Vagina (tissue), 2 donors: ENCODE measurements around the gene STAT4. TPM values are rescaled to one million over a fixed set of nuclear protein-coding genes. Genes with fewer than 3 reads are reported as not detected.

Source experiments
- DNase-seq, 2 donors: peaks; one replicate each; pipeline ENCODE4 v3.0.0-alpha.2; 2017; ENCODE audit errors: extremely low spot score in 2 of 2
- H3K27ac ChIP-seq: fragments of 200-600 bp; sonication (generic); one replicate; pipeline ENCODE4 v1.5.1; 2019
- H3K27me3 ChIP-seq: fragments of 200-600 bp; sonication (generic); one replicate; pipeline ENCODE4 v1.5.1; 2019
- H3K36me3 ChIP-seq, 2 donors: fragments of 200-600 bp; sonication (generic); one replicate each; pipeline ENCODE4 v1.5.1; 2017 to 2019
- H3K4me1 ChIP-seq: fragments of 200-600 bp; sonication (generic); one replicate; pipeline ENCODE4 v1.5.1; 2019
- H3K4me3 ChIP-seq, 2 donors: fragments of 200-600 bp; sonication (generic); 1 replicate in 1 of 2; 2 replicates in 1 of 2; pipeline ENCODE4 v1.5.1; 2016 to 2019
- H3K9me3 ChIP-seq: fragments of 200-600 bp; sonication (generic); one replicate; pipeline ENCODE4 v1.5.1; 2019
- CTCF ChIP-seq, 3 experiments: fragments of 450-650 bp in 2 of 3; fragments of 200-600 bp in 1 of 3; sonication (generic) in 1 of 3; IDR thresholded peaks; one replicate each; pipeline ENCODE4 v1.5.1; 2017 to 2019; ENCODE audit warnings: antibody characterized with exemption in 3 of 3, mild to moderate bottlenecking in 2 of 3, moderate library complexity in 2 of 3
- POLR2A ChIP-seq, 2 donors: fragments of 450-650 bp; IDR thresholded peaks; one replicate each; pipeline ENCODE4 v1.6.1; 2017; ENCODE audit warnings: antibody characterized with exemption in 2 of 2, mild to moderate bottlenecking in 2 of 2, moderate library complexity in 2 of 2
- POLR2AphosphoS5 ChIP-seq, 2 donors: sonication (generic); formaldehyde crosslinking; IDR thresholded peaks; one replicate each; pipeline ENCODE4 v1.9.0; 2017; ENCODE audit warnings: antibody characterized with exemption in 2 of 2, mild to moderate bottlenecking in 2 of 2, low read depth in 1 of 2; ENCODE audit not compliant: insufficient read depth in 1 of 2
- intact Hi-C: fragments of 100-400 bp; cut with DNase I; formaldehyde crosslinking; loops from one replicate; pipeline ENCODE4 v1.15.1; 2023
- total RNA-seq: library from RNA; depleted of rRNA; stranded (reverse); fragments of >200 nt; gene quantifications from one replicate; pipeline ENCODE4 v1.2.3, GENCODE V29; 2016

STAT4 gene
- total RNA-seq, 1 donor from 2014 or later: 9.1 TPM

- no peak for DNase-seq
- Histone ChIP-seq H3K4me3 (no peak overlapping the region), H3K27me3 (no peaks in the 10 kb centered on the region), H3K4me1 (peaks cover 5% of the 10 kb centered on the region), H3K27ac (no peak overlapping the region), H3K9me3 (no peaks in the 10 kb centered on the region), H3K36me3 (peaks cover 7 to 55% of the 10 kb centered on the region in 2 donors)
- no peak for TF ChIP-seq POLR2AphosphoS5 (IDR thresholded peaks at IDR 0.05; ENCODE audit: insufficient read depth in 1 of 2, low read depth in 1 of 2)
- TF ChIP-seq POLR2A (IDR thresholded peaks at IDR 0.05): no peak
- intact Hi-C loops: no loop called here
These were observed 144.5 kb downstream of the STAT4 start for GRCh38 chr2:191006297-191006696.

GRCh38 chr2:191003405-191004309 lies 147.1 kb downstream of the STAT4 start:
- no peak for TF ChIP-seq POLR2AphosphoS5 (IDR thresholded peaks at IDR 0.05; ENCODE audit: insufficient read depth in 1 of 2, low read depth in 1 of 2)
- no peak for TF ChIP-seq POLR2A (IDR thresholded peaks at IDR 0.05)
- no peak for TF ChIP-seq CTCF (IDR thresholded peaks at IDR 0.05)
- no peaks in the 10 kb centered on the region for H3K27me3 ChIP-seq
- H3K4me1 ChIP-seq: no peaks in the 10 kb centered on the region
- no peak overlapping the region for H3K4me3 ChIP-seq
- H3K9me3 ChIP-seq: no peaks in the 10 kb centered on the region
- H3K36me3 ChIP-seq: peaks cover 7 to 79% of the 10 kb centered on the region in 2 donors
- intact Hi-C loops: no loop called here
- no peak for DNase-seq
- no peak overlapping the region for H3K27ac ChIP-seq

GRCh38 chr2:191001624-191002023 lies 149.2 kb downstream of the STAT4 start:
- no peak for DNase-seq
- H3K9me3 ChIP-seq: no peaks in the 10 kb centered on the region
- TF ChIP-seq CTCF (IDR thresholded peaks at IDR 0.05): no peak
- TF ChIP-seq POLR2AphosphoS5 (IDR thresholded peaks at IDR 0.05; ENCODE audit: insufficient read depth in 1 of 2, low read depth in 1 of 2): no peak
- TF ChIP-seq POLR2A (IDR thresholded peaks at IDR 0.05): no peak
- no peak overlapping the region for H3K27ac ChIP-seq
- peaks cover 7 to 92% of the 10 kb centered on the region in 2 donors for H3K36me3 ChIP-seq
- H3K27me3 ChIP-seq: no peaks in the 10 kb centered on the region
- H3K4me1 ChIP-seq: no peaks in the 10 kb centered on the region
- H3K4me3 ChIP-seq: no peak overlapping the region
- intact Hi-C loops: no loop called here

GRCh38 chr2:191001032-191001431 lies 149.8 kb downstream of the STAT4 start:
- Histone ChIP-seq H3K4me1 (no peaks in the 10 kb centered on the region), H3K27ac (no peak overlapping the region), H3K9me3 (no peaks in the 10 kb centered on the region), H3K27me3 (no peaks in the 10 kb centered on the region), H3K4me3 (no peak overlapping the region), H3K36me3 (peaks cover 7 to 92% of the 10 kb centered on the region in 2 donors)
- peak in 1 of 2 donors; percentile 43 for TF ChIP-seq POLR2AphosphoS5 (IDR thresholded peaks at IDR 0.05; ENCODE audit: insufficient read depth in 1 of 2, low read depth in 1 of 2)
- TF ChIP-seq CTCF (IDR thresholded peaks at IDR 0.05): no peak
- TF ChIP-seq POLR2A (IDR thresholded peaks at IDR 0.05): no peak
- no peak for DNase-seq
- intact Hi-C loops: no loop called here

GRCh38 chr2:190999949-191000665 lies 150.7 kb downstream of the STAT4 start:
- Histone ChIP-seq H3K36me3 (peaks cover 7 to 92% of the 10 kb centered on the region in 2 donors), H3K27me3 (no peaks in the 10 kb centered on the region), H3K27ac (no peak overlapping the region)

More at GRCh38 chr2:190999949-191000665, 150.7 kb downstream of the STAT4 start:
- DNase-seq: no peak
- H3K4me3 ChIP-seq: no peak overlapping the region
- H3K4me1 ChIP-seq: no peaks in the 10 kb centered on the region
- TF ChIP-seq POLR2A (IDR thresholded peaks at IDR 0.05): no peak
- no peak for TF ChIP-seq CTCF (IDR thresholded peaks at IDR 0.05)
- no peak for TF ChIP-seq POLR2AphosphoS5 (IDR thresholded peaks at IDR 0.05; ENCODE audit: insufficient read depth in 1 of 2, low read depth in 1 of 2)
- intact Hi-C loops: no loop called here
- H3K9me3 ChIP-seq: no peaks in the 10 kb centered on the region
